Uterus (tissue), 2 donors: ENCODE results near the gene CILP2.

Experiments used
- POLR2A ChIP-seq, 2 donors: fragments of 450-650 bp; IDR thresholded peaks; one replicate each; pipeline ENCODE4 v1.6.1; 2016; ENCODE audit warnings: antibody characterized with exemption in 2 of 2, mild to moderate bottlenecking in 1 of 2, moderate library complexity in 1 of 2
- TF ChIP-seq, protein P1 (sequence below), 4 experiments: fragments of 200-600 bp in 2 of 4; fragments of 450-650 bp in 2 of 4; sonication (generic) in 2 of 4; IDR thresholded peaks; one replicate each; pipeline ENCODE4 v1.5.1; 2016 to 2019; ENCODE audit warnings: antibody characterized with exemption in 4 of 4, mild to moderate bottlenecking in 2 of 4, moderate library complexity in 1 of 4

- TF ChIP-seq, protein P1, sequence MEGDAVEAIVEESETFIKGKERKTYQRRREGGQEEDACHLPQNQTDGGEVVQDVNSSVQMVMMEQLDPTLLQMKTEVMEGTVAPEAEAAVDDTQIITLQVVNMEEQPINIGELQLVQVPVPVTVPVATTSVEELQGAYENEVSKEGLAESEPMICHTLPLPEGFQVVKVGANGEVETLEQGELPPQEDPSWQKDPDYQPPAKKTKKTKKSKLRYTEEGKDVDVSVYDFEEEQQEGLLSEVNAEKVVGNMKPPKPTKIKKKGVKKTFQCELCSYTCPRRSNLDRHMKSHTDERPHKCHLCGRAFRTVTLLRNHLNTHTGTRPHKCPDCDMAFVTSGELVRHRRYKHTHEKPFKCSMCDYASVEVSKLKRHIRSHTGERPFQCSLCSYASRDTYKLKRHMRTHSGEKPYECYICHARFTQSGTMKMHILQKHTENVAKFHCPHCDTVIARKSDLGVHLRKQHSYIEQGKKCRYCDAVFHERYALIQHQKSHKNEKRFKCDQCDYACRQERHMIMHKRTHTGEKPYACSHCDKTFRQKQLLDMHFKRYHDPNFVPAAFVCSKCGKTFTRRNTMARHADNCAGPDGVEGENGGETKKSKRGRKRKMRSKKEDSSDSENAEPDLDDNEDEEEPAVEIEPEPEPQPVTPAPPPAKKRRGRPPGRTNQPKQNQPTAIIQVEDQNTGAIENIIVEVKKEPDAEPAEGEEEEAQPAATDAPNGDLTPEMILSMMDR (IDR thresholded peaks at IDR 0.05) = no peak
- no peak for TF ChIP-seq POLR2A (IDR thresholded peaks at IDR 0.05)
Observed at GRCh38 chr19:19514881-19515641, 23.0 kb upstream of the CILP2 start, which contains the start of gene TSSK6.
